DMS79 treated with DMSO at 0.1 percent for 48 hours (cell line): ENCODE results near the gene C6orf132.
A peak's percentile ranks its signal among the peaks of the same experiment; 100 is the strongest.

Experiments used
- DNase-seq: peaks from one replicate; lab custom pipeline; 2025; lab: John Stamatoyannopoulos, UW

Gene C6orf132

DNA sequence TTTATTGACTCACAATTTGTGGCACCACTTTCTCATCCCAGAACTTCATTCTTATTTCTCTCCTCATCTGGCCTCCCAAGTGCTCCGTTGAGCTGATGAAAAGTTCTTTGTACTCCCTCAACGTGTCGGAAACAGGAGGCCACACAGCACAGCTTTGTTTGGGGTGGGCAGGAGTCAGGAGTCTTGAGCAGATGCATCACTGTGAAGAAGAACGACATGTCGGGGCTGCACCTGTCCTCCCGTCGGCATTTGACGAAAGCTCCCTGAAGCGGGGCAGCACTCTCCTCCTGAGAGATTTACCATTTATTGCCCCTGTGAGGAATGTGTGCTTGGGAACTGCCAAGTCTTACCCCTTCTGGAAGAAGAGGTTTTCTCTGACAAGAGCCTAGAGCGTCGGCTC lies 64.0 kb downstream of the C6orf132 start:
- no peak for DNase-seq

DNA sequence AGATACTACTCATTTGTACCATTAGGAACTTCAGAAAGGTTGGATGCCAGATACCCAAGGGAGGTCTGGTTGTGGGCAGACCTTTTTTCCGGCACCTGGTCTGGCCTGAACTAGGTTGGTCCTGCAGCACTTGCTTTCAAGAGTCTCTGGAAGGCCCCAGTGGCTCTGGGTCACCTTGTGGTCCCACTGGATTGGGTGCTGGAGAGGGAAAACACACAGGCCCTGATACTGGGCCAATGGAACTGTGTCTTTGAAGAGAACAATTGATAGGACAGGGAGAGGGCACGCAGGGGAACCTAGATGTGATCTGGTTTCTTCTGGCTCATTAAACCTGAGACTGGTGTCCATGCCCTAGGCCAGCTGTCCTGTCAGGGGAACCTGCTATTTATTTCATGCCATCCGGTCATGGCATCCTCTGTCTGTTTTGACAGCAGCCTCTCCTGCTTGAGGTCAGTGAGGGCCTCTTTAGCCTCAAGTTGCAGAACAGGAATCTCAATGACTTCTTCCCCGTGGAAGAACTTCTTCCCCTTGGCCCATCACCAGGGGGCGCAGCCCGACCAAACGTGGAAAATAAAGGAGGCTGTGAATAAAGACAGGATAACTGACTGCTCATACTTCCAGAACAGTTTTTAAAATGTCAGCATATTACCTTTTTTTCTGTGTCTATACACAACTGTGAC lies 67.1 kb downstream of the C6orf132 start:
- DNase-seq, result peak; percentile 86

GRCh38 chr6:42073287-42073686 lies 69.1 kb downstream of the C6orf132 start:
- DNase-seq, result no peak

- DNase-seq, result no peak
Measured at GRCh38 chr6:42071881-42072583, 70.4 kb downstream of the C6orf132 start.

- no peak for DNase-seq
Measured at GRCh38 chr6:42068872-42069522, 73.4 kb downstream of the C6orf132 start.

- DNase-seq, result no peak
Measured at GRCh38 chr6:42068173-42068572, 74.2 kb downstream of the C6orf132 start.

DNA sequence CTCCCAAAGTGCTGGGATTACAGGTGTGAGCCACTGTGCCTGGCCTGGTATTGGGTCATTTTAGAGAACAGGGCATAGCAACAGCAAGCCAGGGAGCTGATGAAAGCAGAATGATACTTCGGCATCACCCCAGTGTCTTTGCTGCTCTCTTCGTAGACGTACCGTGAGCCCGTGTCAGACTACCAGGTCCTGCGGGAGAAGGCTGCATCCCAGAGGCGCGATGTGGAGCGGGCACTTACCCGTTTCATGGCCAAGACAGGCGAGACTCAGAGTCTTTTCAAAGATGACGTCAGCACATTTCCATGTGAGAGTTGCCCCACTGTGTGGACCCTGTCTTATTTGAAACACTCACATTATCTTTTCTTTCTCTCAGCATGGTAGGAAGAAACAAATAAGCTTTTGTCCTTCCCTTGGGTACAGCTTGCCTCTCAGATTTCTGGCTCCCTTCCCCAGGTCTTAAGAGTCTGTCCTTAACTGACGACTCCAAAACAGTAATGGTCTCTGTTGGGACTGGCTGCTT lies 76.2 kb downstream of the C6orf132 start:
- no peak for DNase-seq

DNA sequence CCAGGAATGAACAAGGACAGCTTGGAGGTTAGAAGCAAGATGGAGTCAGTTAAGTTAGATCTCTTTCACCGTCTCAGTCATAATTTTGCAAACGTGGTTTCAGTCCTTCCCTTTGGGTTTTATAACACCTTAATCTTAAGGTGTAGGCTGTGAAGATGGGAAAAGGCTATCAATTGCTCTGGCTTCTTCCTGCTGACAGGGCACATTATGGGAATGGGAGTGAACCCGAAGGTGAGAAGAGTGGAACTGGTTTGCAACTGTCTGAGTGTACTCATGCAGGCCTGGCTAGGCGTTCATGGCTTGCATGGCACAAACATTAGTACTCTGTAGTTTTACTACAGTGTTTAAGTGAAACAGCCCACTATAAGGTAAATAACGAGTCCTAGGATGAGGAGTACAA lies 82.7 kb downstream of the C6orf132 start:
- DNase-seq, result no peak

DNA sequence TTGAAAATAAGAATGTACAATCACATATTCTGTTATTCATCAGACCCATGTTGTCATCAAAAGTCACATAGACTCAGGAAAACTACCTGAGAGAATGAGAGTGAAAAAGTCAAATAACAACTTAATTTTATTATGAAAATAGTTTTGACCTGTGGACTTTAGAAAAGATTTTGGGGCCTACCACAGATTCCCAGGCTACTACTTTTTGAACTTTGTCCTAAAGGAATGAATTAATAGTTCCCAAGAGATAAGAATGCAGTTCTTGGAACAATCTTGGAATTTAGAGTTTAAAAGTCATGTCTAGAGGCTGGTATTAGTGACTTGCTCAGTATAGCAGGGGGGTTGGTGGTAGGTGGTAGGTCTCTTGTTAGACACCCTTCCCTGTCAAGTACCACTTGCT lies 88.8 kb downstream of the C6orf132 start:
- DNase-seq, result no peak

GRCh38 chr6:42051268-42051653 lies 91.2 kb downstream of the C6orf132 start:
- no peak for DNase-seq
